IMR-90 (cell line): Measurements from ENCODE around the gene AADACL4. TPM values are rescaled to one million over a fixed set of nuclear protein-coding genes. Genes with fewer than 3 reads are reported as not detected.

ENCODE experiments used
- ATAC-seq: fragments of 200-7000 bp; cut with Tn5 transposase; 2 replicates; pipeline ENCODE4 v1.9.1; 2020; ENCODE audit warnings: low read depth, mild to moderate bottlenecking, moderate library complexity
- BruUV-seq: library from RNA; stranded (reverse); fragments of 400-500 nt; replicated peaks from 2 replicates; lab custom pipeline; 2021; lab: Mats Ljungman, UMichigan
- CTCF ChIA-PET: fragments of 300-600 bp; formaldehyde crosslinking; extraction: SDS; loops from one replicate; lab custom pipeline; 2021; ENCODE audit warnings: antibody characterized with exemption; lab: Yijun Ruan, JAX
- POLR2A ChIA-PET: fragments of 300-600 bp; sonication (Branson Sonifier 250); formaldehyde crosslinking; loops from one replicate; lab custom pipeline; 2022; ENCODE audit warnings: antibody characterized with exemption; ENCODE audit not compliant: unreplicated experiment; lab: Charles Lee
- DNase-seq: peaks from one replicate; pipeline ENCODE4 v3.0.0; 2013
- H2AFZ ChIP-seq: replicated peaks from 2 replicates; pipeline ENCODE3; 2013; ENCODE audit warnings: low read length, mild to moderate bottlenecking; ENCODE audit not compliant: poor library complexity
- H2AK5ac ChIP-seq: 2 replicates; pipeline ENCODE4 v1.6.1; 2013; ENCODE audit warnings: low read depth, low read length, inconsistent platforms
- H2AK9ac ChIP-seq: replicated peaks from 2 replicates; pipeline ENCODE3; 2013; ENCODE audit warnings: mild to moderate bottlenecking, low read depth, low read length, moderate library complexity; ENCODE audit not compliant: poor library complexity
- H2BK120ac ChIP-seq: 2 replicates; pipeline ENCODE4 v1.6.1; 2013; ENCODE audit warnings: low read depth, low read length, inconsistent platforms
- H2BK15ac ChIP-seq: 3 replicates; pipeline ENCODE4 v1.6.1; 2013; ENCODE audit warnings: low read depth, low read length, inconsistent platforms
- H2BK20ac ChIP-seq: 2 replicates; pipeline ENCODE4 v1.6.1; 2013; ENCODE audit warnings: low read depth, mild to moderate bottlenecking, inconsistent platforms, low read length, moderate library complexity
- H2BK5ac ChIP-seq: 2 replicates; pipeline ENCODE4 v1.6.1; 2013; ENCODE audit warnings: mild to moderate bottlenecking, low read depth, low read length, inconsistent platforms; ENCODE audit not compliant: poor library complexity, severe bottlenecking
- H3K14ac ChIP-seq: replicated peaks from 2 replicates; pipeline ENCODE4 v1.6.1; 2013; ENCODE audit warnings: low read depth, low read length, inconsistent platforms
- H3K18ac ChIP-seq: 2 replicates; pipeline ENCODE4 v1.6.1; 2013; ENCODE audit warnings: low read depth, low read length, control low read depth
- H3K23ac ChIP-seq: 2 replicates; pipeline ENCODE4 v1.6.1; 2013; ENCODE audit warnings: low read depth, low read length, inconsistent platforms
- H3K27ac ChIP-seq: 2 replicates; pipeline ENCODE4 v1.5.1; 2013; ENCODE audit warnings: mild to moderate bottlenecking, control low read depth, low read length; ENCODE audit not compliant: insufficient read depth
- H3K27me3 ChIP-seq: 2 replicates; pipeline ENCODE4 v1.6.1; 2013; ENCODE audit warnings: low read length; ENCODE audit not compliant: control insufficient read depth, insufficient read depth
- H3K36me3 ChIP-seq: 2 replicates; pipeline ENCODE4 v1.6.1; 2013; ENCODE audit warnings: low read length, mixed read lengths; ENCODE audit not compliant: control insufficient read depth, insufficient read depth
- H3K4ac ChIP-seq: 2 replicates; pipeline ENCODE4 v1.6.1; 2013; ENCODE audit warnings: low read depth, low read length, inconsistent platforms
- H3K4me1 ChIP-seq: 2 replicates; pipeline ENCODE4 v1.6.1; 2013; ENCODE audit warnings: low read length, mixed read lengths; ENCODE audit not compliant: control insufficient read depth, insufficient read depth
- H3K4me2 ChIP-seq: 2 replicates; pipeline ENCODE4 v1.6.1; 2013; ENCODE audit warnings: low read depth, mild to moderate bottlenecking, control low read depth, low read length, moderate library complexity
- H3K4me3 ChIP-seq: 2 replicates; pipeline ENCODE4 v1.5.1; 2013; ENCODE audit warnings: low read depth, mild to moderate bottlenecking, control low read depth, low read length, moderate library complexity; ENCODE audit not compliant: insufficient read depth
- H3K56ac ChIP-seq: 2 replicates; pipeline ENCODE4 v1.6.1; 2013; ENCODE audit warnings: low read length, inconsistent platforms; ENCODE audit not compliant: insufficient read depth; ENCODE audit errors: extremely low read depth
- H3K79me1 ChIP-seq, 2 experiments: 2 replicates each; pipeline ENCODE4 v1.6.1; 2013; ENCODE audit warnings: low read length in 2 of 2, inconsistent platforms in 1 of 2, low read depth in 1 of 2
- H3K9ac ChIP-seq: 2 replicates; pipeline ENCODE4 v1.6.1; 2013; ENCODE audit warnings: low read depth, low read length, control low read depth
- H3K9me1 ChIP-seq: 2 replicates; pipeline ENCODE4 v1.6.1; 2013; ENCODE audit warnings: low read length, inconsistent platforms; ENCODE audit not compliant: insufficient read depth
- H3K9me3 ChIP-seq: 2 replicates; pipeline ENCODE4 v1.6.1; 2013; ENCODE audit warnings: low read length; ENCODE audit not compliant: control insufficient read depth, insufficient read depth
- H4K20me1 ChIP-seq: 2 replicates; pipeline ENCODE4 v1.6.1; 2013; ENCODE audit warnings: low read length, inconsistent platforms; ENCODE audit not compliant: insufficient read depth
- H4K5ac ChIP-seq: 2 replicates; pipeline ENCODE4 v1.6.1; 2013; ENCODE audit warnings: mild to moderate bottlenecking, low read depth, low read length, control low read depth
- H4K8ac ChIP-seq, 2 experiments: 2 replicates each; pipeline ENCODE4 v1.6.1; 2013; ENCODE audit warnings: low read depth in 2 of 2, low read length in 2 of 2, control low read depth in 1 of 2, inconsistent platforms in 1 of 2
- H4K91ac ChIP-seq: 2 replicates; pipeline ENCODE4 v1.6.1; 2013; ENCODE audit warnings: low read depth, low read length, inconsistent platforms; ENCODE audit not compliant: insufficient read depth
- BHLHE40 ChIP-seq: fragments of 150-350 bp; IDR thresholded peaks from 2 replicates; pipeline ENCODE4 v1.6.1; 2016; ENCODE audit warnings: mild to moderate bottlenecking, low read depth, low read length
- CEBPB ChIP-seq: IDR thresholded peaks from 2 replicates; pipeline ENCODE4 v1.6.1; 2012; ENCODE audit warnings: low read depth, low read length, improper control_type of control experiment
- CHD1 ChIP-seq: IDR thresholded peaks from 2 replicates; pipeline ENCODE4 v1.6.1; 2012; ENCODE audit warnings: low read depth, low read length, improper control_type of control experiment
- CTCF ChIP-seq: conservative IDR thresholded peaks from 2 replicates; pipeline ENCODE4 v1.5.1; 2012; ENCODE audit warnings: mild to moderate bottlenecking, low read depth, low read length, improper control_type of control experiment
- ELK1 ChIP-seq: fragments of 150-350 bp; IDR thresholded peaks from 2 replicates; pipeline ENCODE4 v1.6.1; 2016; ENCODE audit warnings: low read depth, mild to moderate bottlenecking, low read length, moderate library complexity, borderline replicate concordance
- MAFK ChIP-seq: IDR thresholded peaks from 2 replicates; pipeline ENCODE4 v1.6.1; 2012; ENCODE audit warnings: low read depth, low read length, improper control_type of control experiment
- MAZ ChIP-seq: IDR thresholded peaks from 2 replicates; pipeline ENCODE4 v1.6.1; 2012; ENCODE audit warnings: low read depth, mild to moderate bottlenecking, low read length, improper control_type of control experiment, moderate library complexity, borderline replicate concordance
- MXI1 ChIP-seq: IDR thresholded peaks from 2 replicates; pipeline ENCODE4 v1.6.1; 2012; ENCODE audit warnings: low read depth, mild to moderate bottlenecking, low read length, moderate library complexity, borderline replicate concordance
- NFE2L2 ChIP-seq: fragments of 150-350 bp; IDR thresholded peaks from 2 replicates; pipeline ENCODE4 v1.6.1; 2016; ENCODE audit warnings: low read depth, mild to moderate bottlenecking, low read length
- POLR2A ChIP-seq: IDR thresholded peaks from 2 replicates; pipeline ENCODE4 v1.6.1; 2012; ENCODE audit warnings: mild to moderate bottlenecking, low read depth, low read length
- RAD21 ChIP-seq: IDR thresholded peaks from 2 replicates; pipeline ENCODE4 v1.6.1; 2012; ENCODE audit warnings: low read length, improper control_type of control experiment
- RCOR1 ChIP-seq: IDR thresholded peaks from 2 replicates; pipeline ENCODE4 v1.6.1; 2012; ENCODE audit warnings: mild to moderate bottlenecking, low read length, improper control_type of control experiment; ENCODE audit not compliant: insufficient replicate concordance
- RFX5 ChIP-seq: IDR thresholded peaks from 2 replicates; pipeline ENCODE4 v1.8.0; 2012; ENCODE audit warnings: low read depth, mild to moderate bottlenecking, low read length, moderate library complexity
- SMC3 ChIP-seq: fragments of 150-350 bp; IDR thresholded peaks from 2 replicates; pipeline ENCODE4 v1.6.1; 2016; ENCODE audit warnings: low read depth, mild to moderate bottlenecking, antibody characterized with exemption, low read length, moderate library complexity
- WGBS, 2 experiments: methylation state at CpG; one replicate each; pipeline versions ENCODE4 v1.1.5 to v1.1.7; 2013; ENCODE audit warnings: missing lambda C conversion rate in 2 of 2; ENCODE audit not compliant: insufficient read length in 1 of 2; ENCODE audit errors: extremely low coverage in 2 of 2; 5-methylcytosine and 5-hydroxymethylcytosine counted together
- dilution Hi-C: fragments of 300-500 bp; cut with HindIII; formaldehyde crosslinking; loops from one replicate; pipeline ENCODE4 v1.14.3; 2018; ENCODE audit warnings: low sequenced_read_pairs; ENCODE audit not compliant: unreplicated experiment
- in situ Hi-C: fragments of 300-500 bp; cut with MboI; formaldehyde crosslinking; loops from 3 replicates; pipeline ENCODE4 v1.14.3; 2019; ENCODE audit warnings: low sequenced_read_pairs, inconsistent platforms, mixed read lengths
- intact Hi-C: fragments of 100-400 bp; cut with micrococcal nuclease; formaldehyde crosslinking; loops from 2 replicates; pipeline ENCODE4 v1.10.0; 2022
- polyA plus RNA-seq, 3 experiments: library from polyadenylated mRNA; depleted of rRNA; stranded (reverse); fragments of >200 nt; gene quantifications; 2 replicates each; pipeline ENCODE4 v1.2.3, GENCODE V29; 2012; ENCODE audit warnings: low replicate concordance in 1 of 3
- total RNA-seq: library from RNA; depleted of rRNA; stranded (reverse); fragments of >200 nt; gene quantifications from 2 replicates; pipeline ENCODE4 v1.2.3, GENCODE V29; 2012

Gene AADACL4
- total and polyA plus RNA-seq, 2 of the 4 experiments (the other 2 are of a cell fraction): not detected

- no peak overlapping the region for H3K9ac ChIP-seq
- H2AK5ac ChIP-seq: 0 out of 2 replicates have a peak overlapping the region, but pooled peaks have one; percentile 26
- intact Hi-C loops (loop anchor here (1.0 kb wide), 1 partner anchor 12 kb away; no protein-coding TSS in a partner anchor), dilution Hi-C loops (no loop called here), in situ Hi-C loops (loop anchor here (25.0 kb wide), 1 partner anchor 192 kb away; no protein-coding TSS in a partner anchor)
- no TSS peak for BruUV-seq
- H2BK5ac ChIP-seq: peak overlapping the region; percentile 50
- no peaks in the 10 kb centered on the region for H3K27me3 ChIP-seq
- CTCF ChIA-PET: interaction anchor here (0.8 to 0.9 kb wide), 2 partner anchors 11 to 281 kb away, joined by 3 read pairs; no protein-coding TSS in a partner anchor
- 66% methylated on average over 9 of the region's 16 CpGs; no CpG with 5 or more reads in 1 of the 2 experiments for WGBS, 2 experiments
- H2BK120ac ChIP-seq: peak overlapping the region; percentile 84
- no peak overlapping the region; the same call in 2 of the 3 replicates for H2BK15ac ChIP-seq
- H3K4ac ChIP-seq: peak overlapping the region; percentile 84
- POLR2A ChIA-PET: interaction anchor here (1.1 kb wide), 1 partner anchor 14 kb away, joined by 4 read pairs; the partner anchor contains the start of gene DHRS3
- no peak overlapping the region for H3K4me3 ChIP-seq
- H3K18ac ChIP-seq: peak overlapping the region; percentile 60; the same call in 1 of the 2 replicates
- H4K91ac ChIP-seq: 0 out of 2 replicates have a peak overlapping the region, but pooled peaks have one; percentile 87
- peak overlapping the region; percentile 57; the same call in 1 of the 2 replicates for H3K23ac ChIP-seq
- H4K8ac ChIP-seq: peak overlapping the region; percentile 12 to 50; a peak in 2 of 4 replicates
- peak; percentile 99 for DNase-seq
- H3K4me1 ChIP-seq: peaks cover 31% of the 10 kb centered on the region
- 0 out of 2 replicates have a peak, but pooled peaks cover 4% of the 10 kb centered on the region for H3K36me3 ChIP-seq
- peak overlapping the region; percentile 21; the same call in 1 of the 2 replicates for H3K4me2 ChIP-seq
- H3K56ac ChIP-seq: no peak overlapping the region
- peaks cover 7 to 28% of the 10 kb centered on the region in 2 experiments; a peak in 3 of 4 replicates for H3K79me1 ChIP-seq
- H2AK9ac ChIP-seq: no peak overlapping the region
- H3K27ac ChIP-seq: peak overlapping the region; percentile 33; the same call in 1 of the 2 replicates
- H2BK20ac ChIP-seq: peak overlapping the region; percentile 62
- H2AFZ ChIP-seq: no peak overlapping the region
- no peak overlapping the region for H3K14ac ChIP-seq
- H3K9me3 ChIP-seq: no peaks in the 10 kb centered on the region
- H4K5ac ChIP-seq: no peak overlapping the region; the same call in 1 of the 2 replicates
- H4K20me1 ChIP-seq: peaks cover 9% of the 10 kb centered on the region; the same call in 1 of the 2 replicates
- peaks cover 15% of the 10 kb centered on the region for H3K9me1 ChIP-seq
- ATAC-seq: peak; percentile 83
- TF ChIP-seq RAD21 (no peak), ELK1 (no peak), RFX5 (no peak), SMC3 (no peak), RCOR1 (no peak), MAFK (0 out of 2 replicates have a peak, but pooled peaks have one; percentile 11), BHLHE40 (0 out of 2 replicates have a peak, but pooled peaks have one; percentile 44), MAZ (peak; percentile 53; the same call in 1 of the 2 replicates), CTCF (no peak), MXI1 (no peak), CHD1 (no peak), NFE2L2 (0 out of 2 replicates have a peak, but pooled peaks have one; percentile 29), CEBPB (peak; percentile 87), POLR2A (no peak)
These were observed 39.6 kb upstream of the AADACL4 start for GRCh38 chr1:12604114-12604874.
